Natural killer cell (primary cell): ENCODE results near the gene ZC3H18. TPM values are rescaled to one million over a fixed set of nuclear protein-coding genes. Genes with fewer than 3 reads are reported as not detected.
"Not testable (repeated sequence)": the region's sequence is repeated elsewhere in the genome, so short reads cannot be mapped to it uniquely, and the experiment has no call there.

ENCODE experiments used
- ATAC-seq, 3 donors: fragments of 150-1000 bp in 2 of 3; fragments of 200-7000 bp in 1 of 3; cut with Tn5 transposase; 1 replicate in 1 of 3; 2 replicates in 2 of 3; pipeline ENCODE4 v1.10.0; 2021; ENCODE audit warnings: mild to moderate bottlenecking in 2 of 3, moderate library complexity in 2 of 3
- DNase-seq, 2 donors: peaks; one replicate each; pipeline versions ENCODE4 v3.0.0 to v3.0.0-alpha.2; 2013 to 2021; ENCODE audit warnings: mixed read lengths in 1 of 2
- H3K27ac ChIP-seq: one replicate; pipeline ENCODE4 v1.5.1; 2013; ENCODE audit warnings: mild to moderate bottlenecking, low read length
- H3K27me3 ChIP-seq: one replicate; pipeline ENCODE4 v1.6.1; 2013; ENCODE audit warnings: low read length; ENCODE audit not compliant: control insufficient read depth, insufficient read depth
- H3K36me3 ChIP-seq: one replicate; pipeline ENCODE4 v1.6.1; 2013; ENCODE audit warnings: low read length; ENCODE audit not compliant: control insufficient read depth, insufficient read depth
- H3K4me1 ChIP-seq: one replicate; pipeline ENCODE4 v1.6.1; 2013; ENCODE audit warnings: low read length; ENCODE audit not compliant: control insufficient read depth, insufficient read depth
- H3K4me3 ChIP-seq: one replicate; pipeline ENCODE4 v1.5.1; 2013; ENCODE audit warnings: low read length
- H3K9me3 ChIP-seq: one replicate; pipeline ENCODE4 v1.6.1; 2013; ENCODE audit warnings: low read length; ENCODE audit not compliant: control insufficient read depth, insufficient read depth
- H3K27ac Mint-ChIP-seq, 2 donors: one replicate each; pipeline ENCODE4 v1.8.0; 2022; ENCODE audit warnings: mild to moderate bottlenecking in 2 of 2, mixed read lengths in 2 of 2, moderate library complexity in 1 of 2
- H3K27me3 Mint-ChIP-seq, 2 donors: one replicate each; pipeline ENCODE4 v1.8.0; 2022; ENCODE audit warnings: low read depth in 2 of 2, mixed read lengths in 2 of 2
- H3K36me3 Mint-ChIP-seq: one replicate; pipeline ENCODE4 v1.8.0; 2022; ENCODE audit warnings: mixed read lengths
- H3K4me1 Mint-ChIP-seq, 2 donors: one replicate each; pipeline ENCODE4 v1.8.0; 2022; ENCODE audit warnings: mixed read lengths in 2 of 2
- H3K4me3 Mint-ChIP-seq: one replicate; pipeline ENCODE4 v1.8.0; 2022; ENCODE audit warnings: mild to moderate bottlenecking, moderate library complexity, mixed read lengths
- H3K9me3 Mint-ChIP-seq, 2 donors: one replicate each; pipeline ENCODE4 v1.8.0; 2022; ENCODE audit warnings: mixed read lengths in 2 of 2
- WGBS: methylation state at CpG from one replicate; pipeline ENCODE4 v1.1.7; 2013; ENCODE audit warnings: missing lambda C conversion rate; ENCODE audit not compliant: insufficient coverage; 5-methylcytosine and 5-hydroxymethylcytosine counted together
- intact Hi-C: fragments of 100-400 bp; cut with micrococcal nuclease; formaldehyde crosslinking; loops from one replicate; pipeline ENCODE4 v1.14.2; 2022
- total RNA-seq, 4 donors: library from RNA; stranded (reverse); fragments of 120-200 nt in 1 of 4; gene quantifications; one replicate each; pipeline versions ENCODE4 v1.2.3 to v1.2.4, GENCODE V29; 2013 to 2022
- TF ChIP-seq, protein P1 (sequence below): fragments of 200-600 bp; IDR thresholded peaks from one replicate; pipeline ENCODE4 v1.8.0; 2022; ENCODE audit warnings: antibody characterized with exemption

The ZC3H18 gene
- total RNA-seq, 3 donors from 2014 or later (not counting 1 experiment from before 2014, with no cell fraction given), result 125 to 130 (median 126) TPM

DNA sequence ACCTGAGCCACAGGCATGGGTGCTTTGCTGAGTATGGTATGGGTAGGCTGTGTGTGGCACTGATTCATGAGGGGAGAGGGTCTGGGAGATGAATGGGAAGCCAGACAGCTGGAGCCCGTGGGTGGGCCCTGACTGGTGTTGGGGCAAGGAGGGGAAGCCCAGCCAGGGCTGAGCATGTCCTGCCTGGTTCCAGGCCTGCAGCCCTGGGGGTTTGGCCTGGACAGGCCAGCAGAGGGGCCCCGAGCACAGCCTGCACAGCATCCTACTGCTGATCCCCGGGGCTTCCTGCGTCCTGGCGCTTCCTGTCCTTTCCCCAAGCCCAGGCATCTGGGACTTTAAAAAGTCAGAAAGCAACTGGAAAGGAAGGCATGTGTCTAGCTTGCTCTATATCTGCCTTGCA is 97.3 kb downstream of the ZC3H18 start:
- H3K27me3 Mint-ChIP-seq, result no peaks in the 10 kb centered on the region
- H3K27me3 ChIP-seq, result no peaks in the 10 kb centered on the region
- 91% methylated on average over 5 of the region's 5 CpGs for WGBS
- intact Hi-C loops, result no loop called here
- TF ChIP-seq, protein P1, sequence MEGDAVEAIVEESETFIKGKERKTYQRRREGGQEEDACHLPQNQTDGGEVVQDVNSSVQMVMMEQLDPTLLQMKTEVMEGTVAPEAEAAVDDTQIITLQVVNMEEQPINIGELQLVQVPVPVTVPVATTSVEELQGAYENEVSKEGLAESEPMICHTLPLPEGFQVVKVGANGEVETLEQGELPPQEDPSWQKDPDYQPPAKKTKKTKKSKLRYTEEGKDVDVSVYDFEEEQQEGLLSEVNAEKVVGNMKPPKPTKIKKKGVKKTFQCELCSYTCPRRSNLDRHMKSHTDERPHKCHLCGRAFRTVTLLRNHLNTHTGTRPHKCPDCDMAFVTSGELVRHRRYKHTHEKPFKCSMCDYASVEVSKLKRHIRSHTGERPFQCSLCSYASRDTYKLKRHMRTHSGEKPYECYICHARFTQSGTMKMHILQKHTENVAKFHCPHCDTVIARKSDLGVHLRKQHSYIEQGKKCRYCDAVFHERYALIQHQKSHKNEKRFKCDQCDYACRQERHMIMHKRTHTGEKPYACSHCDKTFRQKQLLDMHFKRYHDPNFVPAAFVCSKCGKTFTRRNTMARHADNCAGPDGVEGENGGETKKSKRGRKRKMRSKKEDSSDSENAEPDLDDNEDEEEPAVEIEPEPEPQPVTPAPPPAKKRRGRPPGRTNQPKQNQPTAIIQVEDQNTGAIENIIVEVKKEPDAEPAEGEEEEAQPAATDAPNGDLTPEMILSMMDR, result no peak
- no peaks in the 10 kb centered on the region for H3K9me3 Mint-ChIP-seq
- DNase-seq (no peak), ATAC-seq (no peak)
- H3K4me1 Mint-ChIP-seq, result peaks cover 0 to 12% of the 10 kb centered on the region in 2 donors
- no peak overlapping the region for H3K27ac ChIP-seq
- H3K9me3 ChIP-seq, result no peaks in the 10 kb centered on the region
- no peaks in the 10 kb centered on the region for H3K36me3 ChIP-seq
- H3K4me3 Mint-ChIP-seq, result no peak overlapping the region
- peak overlapping the region in 1 of 2 donors; percentile 16 for H3K27ac Mint-ChIP-seq
- no peak overlapping the region for H3K4me3 ChIP-seq
- no peaks in the 10 kb centered on the region for H3K36me3 Mint-ChIP-seq
- H3K4me1 ChIP-seq, result peaks cover 8% of the 10 kb centered on the region

DNA sequence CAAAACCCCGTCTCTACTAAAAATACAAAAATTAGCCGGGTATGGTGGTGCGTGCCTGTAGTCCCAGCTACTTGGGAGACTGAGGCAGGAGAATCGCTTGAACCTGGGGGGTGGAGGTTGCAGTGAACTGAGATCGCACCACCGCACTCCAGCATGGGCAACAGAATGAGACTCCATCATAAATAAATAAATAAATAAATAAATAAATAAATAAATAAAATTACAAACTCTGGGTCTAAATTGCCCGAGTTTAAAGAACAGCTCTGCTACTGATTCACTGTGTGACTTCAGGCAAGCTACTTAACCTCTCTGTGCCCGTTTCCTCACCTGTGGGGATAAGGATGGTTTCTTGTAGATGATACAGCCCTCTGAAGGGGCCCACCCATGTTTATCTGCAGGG is 99.3 kb downstream of the ZC3H18 start:
- H3K4me1 ChIP-seq, H3K27ac Mint-ChIP-seq, H3K9me3 Mint-ChIP-seq, H3K4me3 ChIP-seq, H3K36me3 ChIP-seq, ATAC-seq, H3K27me3 Mint-ChIP-seq, H3K27me3 ChIP-seq, intact Hi-C loops, H3K9me3 ChIP-seq, H3K4me1 Mint-ChIP-seq, DNase-seq, H3K27ac ChIP-seq, H3K4me3 Mint-ChIP-seq, H3K36me3 Mint-ChIP-seq: not testable (repeated sequence)
- 92% methylated on average over 2 of the region's 8 CpGs for WGBS

DNA sequence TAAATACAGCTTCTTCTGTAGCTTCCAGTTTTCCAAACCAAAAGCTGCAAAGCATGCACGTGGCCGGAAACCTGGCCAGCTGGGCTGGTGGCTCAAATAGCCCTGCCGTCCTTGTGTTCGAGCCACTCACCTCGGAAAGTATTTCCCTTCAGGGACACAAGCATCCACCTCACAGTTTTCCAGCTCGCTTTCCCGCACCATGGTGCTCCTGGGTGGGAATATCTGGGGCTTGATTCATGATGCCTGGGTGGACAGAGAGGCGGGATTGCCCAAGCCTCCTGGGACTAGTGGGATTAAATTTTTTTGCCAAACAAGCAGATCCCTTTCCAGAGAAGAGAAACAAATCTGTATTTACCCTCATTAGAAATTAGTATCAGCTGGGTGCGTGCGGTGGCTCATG is 99.8 kb downstream of the ZC3H18 start:
- TF ChIP-seq, protein P1, result no peak
- Mint-ChIP-seq H3K4me1 (no peaks in the 10 kb centered on the region), H3K27ac (no peak overlapping the region), H3K9me3 (no peaks in the 10 kb centered on the region), H3K27me3 (no peaks in the 10 kb centered on the region), H3K36me3 (no peaks in the 10 kb centered on the region), H3K4me3 (no peak overlapping the region)
- Histone ChIP-seq H3K4me3 (no peak overlapping the region), H3K4me1 (no peaks in the 10 kb centered on the region), H3K27ac (no peak overlapping the region), H3K27me3 (no peaks in the 10 kb centered on the region), H3K36me3 (no peaks in the 10 kb centered on the region), H3K9me3 (no peaks in the 10 kb centered on the region)
- no peak for DNase-seq
- no peak for ATAC-seq
- 95% methylated on average over 8 of the region's 10 CpGs for WGBS
- intact Hi-C loops, result no loop called here

DNA sequence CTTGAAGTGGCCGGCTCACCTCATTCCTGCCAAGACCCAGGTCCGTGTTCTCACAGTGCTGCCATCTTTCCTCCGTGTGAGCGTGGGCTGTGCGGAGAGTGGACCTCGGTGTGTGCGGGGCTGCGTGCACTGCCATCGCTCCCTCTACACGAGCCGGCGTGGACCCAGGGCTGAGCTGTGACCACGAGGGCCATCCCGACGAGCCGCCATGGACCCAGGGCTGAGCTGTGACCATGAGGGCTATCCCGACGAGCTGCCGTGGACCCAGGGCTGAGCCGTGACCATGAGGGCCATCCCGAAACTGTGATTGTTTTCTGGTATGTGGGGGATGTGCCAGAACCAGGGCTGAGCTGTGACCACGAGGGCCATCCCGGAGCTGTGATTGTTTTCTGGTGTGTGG is 101.6 kb downstream of the ZC3H18 start:
- ATAC-seq, result no peak
- DNase-seq, result no peak
- Histone ChIP-seq H3K27me3 (no peaks in the 10 kb centered on the region), H3K9me3 (no peaks in the 10 kb centered on the region), H3K36me3 (no peaks in the 10 kb centered on the region), H3K4me3 (no peak overlapping the region), H3K27ac (no peak overlapping the region), H3K4me1 (no peaks in the 10 kb centered on the region)
- intact Hi-C loops, result no loop called here
- 96% methylated on average over 23 of the region's 23 CpGs for WGBS
- no peak overlapping the region for H3K27ac Mint-ChIP-seq
- no peaks in the 10 kb centered on the region for H3K27me3 Mint-ChIP-seq
- no peak overlapping the region for H3K4me3 Mint-ChIP-seq
- no peaks in the 10 kb centered on the region for H3K4me1 Mint-ChIP-seq
- TF ChIP-seq, protein P1, result no peak
- no peaks in the 10 kb centered on the region for H3K9me3 Mint-ChIP-seq
- H3K36me3 Mint-ChIP-seq, result no peaks in the 10 kb centered on the region
